ENCODE measurements around the gene MAPK10. TPM values are rescaled to one million over a fixed set of nuclear protein-coding genes. Genes with fewer than 3 reads are reported as not detected.

Gene MAPK10
- total RNA-seq, 2 experiments from 2014 or later: 32.0 TPM; not detected in 1

DNA sequence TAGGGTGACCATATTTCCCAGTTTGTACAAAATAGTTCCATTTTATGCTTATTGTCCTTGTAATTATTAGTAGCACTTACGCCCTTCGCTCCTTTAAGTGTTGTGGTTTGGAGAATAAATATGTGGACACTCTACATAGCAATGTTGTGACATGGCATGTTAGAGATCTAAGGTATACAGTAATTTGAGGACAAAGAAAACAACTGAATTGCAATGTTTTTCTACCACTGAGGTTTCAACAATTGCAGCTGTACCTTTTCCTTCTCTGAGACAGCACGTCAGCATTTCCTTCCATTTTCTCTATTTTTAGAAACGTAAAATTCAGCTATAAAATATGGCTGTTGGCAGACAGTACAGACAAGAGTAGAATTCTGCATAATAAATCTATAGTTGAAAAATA is 323.1 kb downstream of the MAPK10 start:
- CTCF ChIA-PET (ENCODE audit: unreplicated experiment): no interaction called here
- Histone ChIP-seq H3K27ac (ENCODE audit: low read depth, low read length, poor library complexity, severe bottlenecking) (no peak overlapping the region), H3K9me2 (ENCODE audit: insufficient read depth, low read length) (no peaks in the 10 kb centered on the region), H3K79me2 (ENCODE audit: insufficient read depth, low read depth, low read length) (no peaks in the 10 kb centered on the region), H4K20me1 (ENCODE audit: insufficient read depth, low read length) (no peaks in the 10 kb centered on the region), H3K4me1 (ENCODE audit: insufficient read depth, low read length, poor library complexity, severe bottlenecking) (no peaks in the 10 kb centered on the region), H3K4me2 (ENCODE audit: low read length) (no peak overlapping the region), H3K4me3 (ENCODE audit: low read depth, low read length, poor library complexity, severe bottlenecking) (no peak overlapping the region), H3K36me3 (ENCODE audit: insufficient read depth, low read length) (no peaks in the 10 kb centered on the region), H2AFZ (ENCODE audit: low read length) (no peak overlapping the region), H3K9me3 (ENCODE audit: low read length) (no peaks in the 10 kb centered on the region)
- TF ChIP-seq EZH2phosphoT487 (IDR thresholded peaks at IDR 0.05; ENCODE audit: borderline replicate concordance, low read depth, low read length): no peak
- TF ChIP-seq, protein P1, sequence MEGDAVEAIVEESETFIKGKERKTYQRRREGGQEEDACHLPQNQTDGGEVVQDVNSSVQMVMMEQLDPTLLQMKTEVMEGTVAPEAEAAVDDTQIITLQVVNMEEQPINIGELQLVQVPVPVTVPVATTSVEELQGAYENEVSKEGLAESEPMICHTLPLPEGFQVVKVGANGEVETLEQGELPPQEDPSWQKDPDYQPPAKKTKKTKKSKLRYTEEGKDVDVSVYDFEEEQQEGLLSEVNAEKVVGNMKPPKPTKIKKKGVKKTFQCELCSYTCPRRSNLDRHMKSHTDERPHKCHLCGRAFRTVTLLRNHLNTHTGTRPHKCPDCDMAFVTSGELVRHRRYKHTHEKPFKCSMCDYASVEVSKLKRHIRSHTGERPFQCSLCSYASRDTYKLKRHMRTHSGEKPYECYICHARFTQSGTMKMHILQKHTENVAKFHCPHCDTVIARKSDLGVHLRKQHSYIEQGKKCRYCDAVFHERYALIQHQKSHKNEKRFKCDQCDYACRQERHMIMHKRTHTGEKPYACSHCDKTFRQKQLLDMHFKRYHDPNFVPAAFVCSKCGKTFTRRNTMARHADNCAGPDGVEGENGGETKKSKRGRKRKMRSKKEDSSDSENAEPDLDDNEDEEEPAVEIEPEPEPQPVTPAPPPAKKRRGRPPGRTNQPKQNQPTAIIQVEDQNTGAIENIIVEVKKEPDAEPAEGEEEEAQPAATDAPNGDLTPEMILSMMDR (conservative IDR thresholded peaks at IDR 0.05; ENCODE audit: low read length): no peak
- intact Hi-C loops (cut with micrococcal nuclease; ENCODE audit: unreplicated experiment): no loop called here
- POLR2A ChIA-PET: interaction anchor here (0.5 to 1.6 kb wide), 5 partner anchors 9 to 828 kb away, joined by 3 to 7 read pairs (median 3); no protein-coding TSS in a partner anchor
- DNase-seq (ENCODE audit: low spot score): no peak
- no TSS peak for BruUV-seq (replicated peaks)

DNA sequence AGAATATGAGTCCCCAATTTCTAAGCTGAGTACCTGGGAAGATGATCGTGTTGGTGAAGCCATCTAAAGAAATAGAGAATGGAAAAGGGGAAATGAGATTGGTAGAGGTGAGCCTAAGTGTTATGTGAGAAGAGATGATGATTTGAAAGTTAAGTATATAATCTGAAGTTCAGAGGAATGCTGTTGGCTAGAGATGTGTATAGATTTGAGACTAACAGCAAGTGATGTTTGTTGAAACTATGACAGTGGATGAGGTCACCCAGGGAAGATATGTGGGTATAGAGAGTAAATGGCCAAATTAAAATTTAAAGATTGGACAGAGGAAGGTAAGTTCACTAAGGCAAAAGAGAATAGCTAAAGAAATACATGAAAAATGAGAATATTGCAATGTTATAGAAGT is 324.2 kb downstream of the MAPK10 start:
- Histone ChIP-seq H3K4me3 (ENCODE audit: low read depth, low read length, poor library complexity, severe bottlenecking) (no peak overlapping the region), H3K4me1 (ENCODE audit: insufficient read depth, low read length, poor library complexity, severe bottlenecking) (no peaks in the 10 kb centered on the region), H3K9me3 (ENCODE audit: low read length) (no peaks in the 10 kb centered on the region), H3K4me2 (ENCODE audit: low read length) (no peak overlapping the region), H3K36me3 (ENCODE audit: insufficient read depth, low read length) (no peaks in the 10 kb centered on the region), H2AFZ (ENCODE audit: low read length) (no peak overlapping the region), H4K20me1 (ENCODE audit: insufficient read depth, low read length) (no peaks in the 10 kb centered on the region), H3K27ac (ENCODE audit: low read depth, low read length, poor library complexity, severe bottlenecking) (no peak overlapping the region), H3K9me2 (ENCODE audit: insufficient read depth, low read length) (no peaks in the 10 kb centered on the region), H3K79me2 (ENCODE audit: insufficient read depth, low read depth, low read length) (no peaks in the 10 kb centered on the region)
- POLR2A ChIA-PET: interaction anchor here (0.8 to 1.6 kb wide), 3 partner anchors 10 to 21 kb away, joined by 3 to 7 read pairs (median 4); no protein-coding TSS in a partner anchor
- DNase-seq (ENCODE audit: low spot score): no peak
- TF ChIP-seq, protein P1 (conservative IDR thresholded peaks at IDR 0.05; ENCODE audit: low read length): no peak
- TF ChIP-seq EZH2phosphoT487 (IDR thresholded peaks at IDR 0.05; ENCODE audit: borderline replicate concordance, low read depth, low read length): no peak
- BruUV-seq (replicated peaks): no TSS peak
- intact Hi-C loops (cut with micrococcal nuclease; ENCODE audit: unreplicated experiment): no loop called here
- CTCF ChIA-PET (ENCODE audit: unreplicated experiment): no interaction called here

DNA sequence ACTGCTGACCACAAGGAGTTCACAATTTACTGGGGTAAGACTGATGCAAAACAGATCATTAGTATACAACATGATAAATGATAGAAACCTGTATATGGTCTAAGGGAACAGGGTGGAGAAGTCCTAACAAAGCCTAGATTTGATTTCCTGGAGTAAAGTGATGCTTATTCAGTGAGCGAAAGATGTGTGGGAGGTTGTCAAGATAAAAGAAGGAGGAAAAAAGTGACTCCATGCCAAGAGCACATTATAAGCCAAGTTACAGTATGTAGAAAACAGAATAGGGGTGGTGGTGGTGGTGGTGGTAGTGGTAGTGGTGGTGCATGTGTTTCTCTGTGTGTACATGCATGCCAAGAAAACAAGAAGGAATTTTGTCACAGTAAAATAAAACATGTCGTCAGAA is 325.2 kb downstream of the MAPK10 start:
- H3K9me2 ChIP-seq (ENCODE audit: insufficient read depth, low read length): no peaks in the 10 kb centered on the region
- no peaks in the 10 kb centered on the region for H3K9me3 ChIP-seq (ENCODE audit: low read length)
- ChIA-PET POLR2A (no interaction called here), CTCF (ENCODE audit: unreplicated experiment) (no interaction called here)
- no peak overlapping the region for H2AFZ ChIP-seq (ENCODE audit: low read length)
- H3K79me2 ChIP-seq (ENCODE audit: insufficient read depth, low read depth, low read length): no peaks in the 10 kb centered on the region
- BruUV-seq (replicated peaks): no TSS peak
- no peak overlapping the region for H3K4me2 ChIP-seq (ENCODE audit: low read length)
- H3K4me1 ChIP-seq (ENCODE audit: insufficient read depth, low read length, poor library complexity, severe bottlenecking): no peaks in the 10 kb centered on the region
- DNase-seq (ENCODE audit: low spot score): no peak
- no peak for TF ChIP-seq EZH2phosphoT487 (IDR thresholded peaks at IDR 0.05; ENCODE audit: borderline replicate concordance, low read depth, low read length)
- TF ChIP-seq, protein P1 (conservative IDR thresholded peaks at IDR 0.05; ENCODE audit: low read length): no peak
- no peak overlapping the region for H3K4me3 ChIP-seq (ENCODE audit: low read depth, low read length, poor library complexity, severe bottlenecking)
- intact Hi-C loops (cut with micrococcal nuclease; ENCODE audit: unreplicated experiment): no loop called here
- no peak overlapping the region for H3K27ac ChIP-seq (ENCODE audit: low read depth, low read length, poor library complexity, severe bottlenecking)
- no peaks in the 10 kb centered on the region for H4K20me1 ChIP-seq (ENCODE audit: insufficient read depth, low read length)
- no peaks in the 10 kb centered on the region for H3K36me3 ChIP-seq (ENCODE audit: insufficient read depth, low read length)
